Calu3 (cell line): ENCODE data around the gene HDLBP. TPM values are rescaled to one million over a fixed set of nuclear protein-coding genes. Genes with fewer than 3 reads are reported as not detected.

Experiments
- BruUV-seq: library from RNA; stranded (reverse); fragments of 400-500 nt; replicated peaks from 2 replicates; lab custom pipeline; 2021; lab: Mats Ljungman, UMichigan
- CTCF ChIA-PET: fragments of 300-600 bp; sonication (Branson Sonifier 250); formaldehyde crosslinking; loops from one replicate; lab custom pipeline; 2022; ENCODE audit warnings: antibody characterized with exemption; lab: Charles Lee
- DNase-seq: peaks from one replicate; pipeline ENCODE4 v3.0.0; 2022
- H3K27ac Mint-ChIP-seq: one replicate; pipeline ENCODE4 v1.8.0; 2022; ENCODE audit warnings: mixed read lengths; ENCODE audit not compliant: unreplicated experiment
- H3K27me3 Mint-ChIP-seq: one replicate; pipeline ENCODE4 v1.8.0; 2022; ENCODE audit warnings: mixed read lengths; ENCODE audit not compliant: unreplicated experiment
- H3K36me3 Mint-ChIP-seq: one replicate; pipeline ENCODE4 v1.8.0; 2022; ENCODE audit warnings: mild to moderate bottlenecking, moderate library complexity, mixed read lengths; ENCODE audit not compliant: insufficient read depth, unreplicated experiment
- H3K4me1 Mint-ChIP-seq: one replicate; pipeline ENCODE4 v1.8.0; 2022; ENCODE audit warnings: mild to moderate bottlenecking, low read depth, mixed read lengths; ENCODE audit not compliant: unreplicated experiment
- H3K4me3 Mint-ChIP-seq: one replicate; pipeline ENCODE4 v1.8.0; 2022; ENCODE audit warnings: mild to moderate bottlenecking, low read depth, moderate library complexity, mixed read lengths; ENCODE audit not compliant: unreplicated experiment
- H3K9me3 Mint-ChIP-seq: one replicate; pipeline ENCODE4 v1.8.0; 2022; ENCODE audit warnings: low read depth, mixed read lengths; ENCODE audit not compliant: unreplicated experiment
- CTCF ChIP-seq: fragments of 200-600 bp; IDR thresholded peaks from one replicate; pipeline ENCODE4 v1.8.0; 2022; ENCODE audit warnings: antibody characterized with exemption; ENCODE audit not compliant: unreplicated experiment
- intact Hi-C: fragments of 100-400 bp; cut with micrococcal nuclease; formaldehyde crosslinking; loops from one replicate; pipeline ENCODE4 v1.10.0; 2022; ENCODE audit not compliant: unreplicated experiment
- total RNA-seq: library from RNA; stranded (reverse); gene quantifications from 2 replicates; pipeline ENCODE4 v1.2.3, GENCODE V29; 2022

HDLBP gene
- total RNA-seq, 1 experiment from 2014 or later = 493 TPM

- intact Hi-C loops = loop anchor here (2.0 to 5.0 kb wide), 2 partner anchors 15 to 33 kb away; no protein-coding TSS in a partner anchor
- peak overlapping the region; percentile 5 for H3K4me3 Mint-ChIP-seq
- DNase-seq = no peak
- H3K27me3 Mint-ChIP-seq = no peaks in the 10 kb centered on the region
- CTCF ChIA-PET = interaction anchor here (0.5 to 2.0 kb wide), 3 partner anchors 14 to 69 kb away, joined by 5 to 7 read pairs (median 6); no protein-coding TSS in a partner anchor
- no TSS peak for BruUV-seq
- peaks cover 31% of the 10 kb centered on the region for H3K36me3 Mint-ChIP-seq
- TF ChIP-seq CTCF = no peak
- H3K27ac Mint-ChIP-seq = no peak overlapping the region
- peaks cover 75% of the 10 kb centered on the region for H3K4me1 Mint-ChIP-seq
- no peaks in the 10 kb centered on the region for H3K9me3 Mint-ChIP-seq
Observed at GRCh38 chr2:241359481-241360045, 44.1 kb upstream of the HDLBP start.

GRCh38 chr2:241358470-241358869, 43.0 kb upstream of the HDLBP start:
- H3K4me3 Mint-ChIP-seq = peak overlapping the region; percentile 79
- CTCF ChIA-PET = interaction anchor here (1.3 to 2.0 kb wide), 2 partner anchors 10 to 34 kb away, joined by 6 to 7 read pairs; no protein-coding TSS in a partner anchor

GRCh38 chr2:241357531-241357930, 42.1 kb upstream of the HDLBP start:
- no peak for DNase-seq
- peak overlapping the region; percentile 75 for H3K27ac Mint-ChIP-seq
- no peak for TF ChIP-seq CTCF
- no peaks in the 10 kb centered on the region for H3K27me3 Mint-ChIP-seq
- no TSS peak for BruUV-seq
- peaks cover 69% of the 10 kb centered on the region for H3K4me1 Mint-ChIP-seq
- CTCF ChIA-PET = no interaction called here
- peak overlapping the region; percentile 79 for H3K4me3 Mint-ChIP-seq
- H3K36me3 Mint-ChIP-seq = peaks cover 51% of the 10 kb centered on the region
- intact Hi-C loops = loop anchor here (5.0 kb wide), 1 partner anchor 35 kb away; no protein-coding TSS in a partner anchor
- H3K9me3 Mint-ChIP-seq = no peaks in the 10 kb centered on the region

More at GRCh38 chr2:241358470-241358869, 43.0 kb upstream of the HDLBP start:
- Mint-ChIP-seq H3K27me3 (no peaks in the 10 kb centered on the region), H3K36me3 (peaks cover 42% of the 10 kb centered on the region), H3K27ac (no peak overlapping the region), H3K9me3 (no peaks in the 10 kb centered on the region), H3K4me1 (peaks cover 78% of the 10 kb centered on the region)
- no peak for DNase-seq
- BruUV-seq = no TSS peak
- intact Hi-C loops = loop anchor here (2.0 to 5.0 kb wide), 2 partner anchors 16 to 34 kb away; no protein-coding TSS in a partner anchor
- no peak for TF ChIP-seq CTCF

GRCh38 chr2:241356871-241357260, 41.4 kb upstream of the HDLBP start:
- H3K4me3 Mint-ChIP-seq = peak overlapping the region; percentile 79
- peaks cover 69% of the 10 kb centered on the region for H3K4me1 Mint-ChIP-seq
- H3K27me3 Mint-ChIP-seq = no peaks in the 10 kb centered on the region
- no peak for DNase-seq
- CTCF ChIA-PET = interaction anchor here (1.0 kb wide), 1 partner anchor 35 kb away, joined by 4 read pairs; no protein-coding TSS in a partner anchor
- no TSS peak for BruUV-seq
- no peaks in the 10 kb centered on the region for H3K9me3 Mint-ChIP-seq
- no peak for TF ChIP-seq CTCF
- intact Hi-C loops = loop anchor here (5.0 kb wide), 1 partner anchor 35 kb away; no protein-coding TSS in a partner anchor
- H3K27ac Mint-ChIP-seq = peak overlapping the region; percentile 75
- peaks cover 52% of the 10 kb centered on the region for H3K36me3 Mint-ChIP-seq
